DMS153 treated with DMSO at 0.1 percent for 48 hours (cell line): ENCODE results near the gene TMEFF1.

Experiments used
- DNase-seq: peaks from one replicate; lab custom pipeline; 2025; ENCODE audit not compliant: unreplicated experiment; lab: John Stamatoyannopoulos, UW

Gene TMEFF1

DNA sequence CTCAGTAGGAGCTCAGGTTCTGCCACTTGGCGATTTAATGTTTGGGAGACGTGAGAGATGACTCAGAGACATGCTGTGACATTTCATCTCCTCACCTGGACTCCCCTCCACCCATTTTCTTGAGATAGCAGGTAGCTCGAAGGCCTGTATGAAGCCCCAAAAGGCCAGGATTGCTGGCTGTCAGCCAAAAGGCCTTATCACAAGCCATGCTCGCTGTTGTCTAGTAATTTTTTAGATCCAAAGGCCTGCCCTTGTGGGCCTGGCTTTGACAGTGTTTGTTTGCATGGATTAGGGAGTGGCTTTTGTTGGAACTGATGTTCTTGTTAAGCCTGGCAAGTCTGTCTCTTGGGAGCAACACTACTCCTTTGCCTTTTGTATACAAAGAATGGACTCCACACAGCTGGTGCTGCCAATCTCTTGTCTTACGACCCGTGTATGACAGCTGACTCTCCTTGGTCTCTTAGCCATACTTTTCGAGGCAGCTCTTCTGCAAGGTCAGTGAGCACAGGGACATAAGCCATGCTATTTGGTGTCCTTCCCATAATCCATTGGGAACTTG is 127.7 kb downstream of the TMEFF1 start:
- DNase-seq, result no peak

DNA sequence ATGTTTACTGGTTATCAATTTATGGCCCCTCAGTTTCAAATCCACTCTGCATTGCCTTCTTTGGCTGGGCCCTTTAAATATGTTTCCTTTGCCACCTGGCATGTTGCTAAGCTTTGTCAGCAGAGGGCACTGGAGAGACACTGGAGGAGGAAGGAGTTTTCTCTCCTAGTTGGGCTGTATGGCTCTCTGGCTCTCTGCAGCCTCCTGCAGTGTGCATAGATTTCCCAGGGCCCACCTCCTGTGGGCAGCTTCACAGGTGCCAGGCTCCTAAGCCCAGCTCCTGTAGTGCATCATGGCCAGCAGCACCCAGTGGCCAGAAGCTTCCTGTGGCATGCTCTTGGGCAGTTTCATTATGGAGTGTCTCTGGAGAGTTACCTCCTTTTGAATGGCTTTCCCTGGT is 128.3 kb downstream of the TMEFF1 start:
- DNase-seq, result peak; percentile 25

- peak; percentile 49 for DNase-seq
These were observed 129.4 kb downstream of the TMEFF1 start for GRCh38 chr9:100602342-100602801.

DNA sequence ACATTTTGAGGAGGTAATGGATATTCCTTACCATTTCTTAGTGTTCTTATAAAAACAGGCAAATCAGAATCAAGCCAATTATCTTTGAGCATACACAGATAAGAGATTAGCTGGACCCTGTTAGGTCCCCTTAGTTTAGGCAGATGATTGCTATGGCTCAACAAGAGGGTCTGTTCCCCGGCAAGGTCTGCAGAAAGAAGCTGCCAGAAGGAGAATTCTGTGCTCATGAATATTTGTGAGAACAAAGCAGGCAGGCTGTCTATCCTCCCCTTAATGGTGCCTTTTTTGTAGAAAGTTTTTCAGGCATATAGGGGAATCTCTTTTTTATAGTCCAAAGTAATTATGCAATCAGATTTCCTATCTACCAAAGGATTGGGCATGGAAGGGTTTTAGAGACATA is 132.5 kb downstream of the TMEFF1 start:
- no peak for DNase-seq

GRCh38 chr9:100619194-100619593 is 146.2 kb downstream of the TMEFF1 start:
- DNase-seq, result no peak

DNA sequence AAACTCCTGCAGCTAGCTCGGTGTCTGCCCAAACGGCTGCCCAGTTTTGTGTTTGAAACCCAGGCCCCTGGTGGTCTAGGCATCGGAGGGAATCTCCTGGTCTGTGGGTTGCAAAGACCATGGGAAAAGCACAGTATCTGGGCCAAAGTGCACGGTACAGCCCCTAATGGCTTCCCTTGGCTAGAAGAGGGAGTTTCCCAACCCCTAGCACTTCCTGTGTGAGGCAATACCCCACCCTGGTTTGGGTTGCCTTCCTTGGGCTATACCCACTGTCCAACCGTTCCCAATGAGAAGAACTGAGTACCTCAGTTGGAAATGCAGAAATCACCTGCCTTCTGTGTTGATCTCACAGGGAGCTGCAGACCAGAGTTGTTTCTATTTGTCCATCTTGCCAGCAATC is 146.7 kb downstream of the TMEFF1 start:
- no peak for DNase-seq

GRCh38 chr9:100623969-100624368 is 151.0 kb downstream of the TMEFF1 start:
- no peak for DNase-seq

DNA sequence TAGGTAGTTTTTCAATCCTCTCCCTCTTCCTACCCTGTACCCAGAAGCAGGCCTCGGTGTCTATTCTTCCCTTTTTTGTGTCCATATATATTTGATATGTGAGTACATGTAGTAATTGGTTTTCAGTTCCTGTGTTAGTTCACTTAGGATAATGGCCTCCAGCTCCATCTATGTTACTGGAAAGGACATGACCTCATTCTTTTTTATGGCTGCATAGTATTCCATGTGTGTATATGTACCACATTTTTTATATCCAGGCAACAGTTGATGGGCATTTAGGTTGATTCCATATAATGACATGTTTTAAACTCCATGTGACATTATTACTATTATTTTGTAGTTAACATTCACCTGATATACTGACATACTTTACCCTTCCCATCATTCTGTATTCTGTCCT is 154.0 kb downstream of the TMEFF1 start:
- DNase-seq, result no peak
